Urothelium cell line (cell line): ENCODE data around the gene DCT.
A peak's percentile ranks its signal among the peaks of the same experiment; 100 is the strongest.

Experiments
- DNase-seq: peaks from one replicate; pipeline ENCODE4 v3.0.0; 2011; ENCODE audit warnings: low spot score, mixed read lengths
- FAIRE-seq: peaks from 2 replicates; lab custom pipeline; 2011; peaks lifted over from hg19 to GRCh38; lab: Jason Lieb, UNC

The DCT gene

DNA sequence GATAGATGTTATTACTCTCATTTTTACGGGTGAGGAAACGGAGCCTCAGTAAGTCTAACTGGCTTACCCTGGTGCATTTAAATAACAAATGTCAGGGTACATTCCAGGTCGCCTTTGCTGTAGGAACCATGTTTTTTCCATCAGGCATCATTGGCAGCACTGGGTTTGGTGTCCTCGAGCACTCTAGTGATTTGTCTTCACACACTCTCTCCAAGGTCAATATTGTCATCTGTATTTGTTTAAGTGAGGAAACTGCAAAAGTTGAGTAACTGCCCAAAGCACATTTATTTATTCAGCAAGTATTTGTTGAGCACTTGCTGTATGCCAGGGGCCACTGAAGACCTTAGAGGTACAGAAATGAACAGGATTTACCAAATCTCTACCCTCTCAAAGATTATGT lies 78.6 kb downstream of the DCT start:
- FAIRE-seq (no peak), DNase-seq (no peak)

DNA sequence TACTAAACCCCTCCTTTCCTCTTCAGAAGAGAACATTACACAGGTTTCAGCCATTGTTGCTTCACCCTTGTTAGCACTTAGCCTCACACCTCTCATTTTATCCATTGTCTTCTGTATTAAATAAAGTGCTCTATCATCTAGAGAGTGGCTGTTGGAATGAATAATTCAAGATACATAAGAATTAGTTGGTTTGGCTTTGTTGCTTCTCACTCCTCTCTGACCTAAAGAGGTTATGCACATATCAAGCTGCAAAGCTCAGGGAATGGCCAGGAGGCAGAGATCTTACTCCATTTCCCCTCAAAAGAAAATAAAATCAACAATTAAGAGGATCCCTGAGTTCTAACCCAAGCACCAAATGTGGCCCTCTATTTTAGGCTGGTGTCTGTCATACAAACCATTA lies 79.7 kb downstream of the DCT start:
- DNase-seq, result no peak
- FAIRE-seq, result no peak

DNA sequence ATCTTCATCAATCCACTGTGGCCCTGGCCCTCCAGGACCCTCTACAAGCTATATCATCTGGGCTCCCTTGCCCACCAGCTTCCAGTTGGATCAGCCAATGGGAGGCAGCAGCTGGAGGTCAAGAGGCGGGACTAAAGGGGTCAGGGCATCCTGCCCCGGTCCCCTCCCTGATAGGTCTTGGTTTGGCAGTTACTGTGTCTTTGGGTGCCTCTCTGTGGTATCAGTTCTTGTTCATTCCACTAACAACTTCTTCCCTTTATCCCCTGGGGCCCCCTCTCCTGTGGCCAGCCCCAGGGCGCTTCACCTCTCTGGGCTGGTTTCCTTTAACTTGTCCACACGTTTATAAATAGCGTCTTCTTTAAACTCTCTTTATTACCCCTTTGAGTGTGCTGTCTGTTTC lies 83.6 kb downstream of the DCT start:
- DNase-seq (no peak), FAIRE-seq (no peak)

DNA sequence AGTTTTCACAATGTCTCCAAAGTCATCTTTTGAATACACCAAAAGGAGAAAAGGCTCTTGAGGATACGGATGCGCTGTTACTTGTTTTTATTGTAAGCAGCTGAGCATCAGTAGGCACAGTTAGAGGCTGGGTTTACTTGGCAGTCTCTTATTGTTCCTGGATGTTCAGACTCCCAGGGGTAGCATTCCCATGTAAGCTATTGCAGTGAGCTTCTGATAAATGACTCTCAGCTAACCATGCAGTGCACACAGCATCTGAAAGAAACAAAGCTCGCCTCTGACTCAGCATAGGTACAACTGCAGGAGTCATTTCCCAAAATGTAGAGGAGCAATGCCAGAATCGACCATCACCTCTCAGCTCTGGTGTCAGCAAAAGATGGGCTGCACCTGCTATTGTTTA lies 84.8 kb downstream of the DCT start:
- peak; percentile 23 for FAIRE-seq
- DNase-seq, result no peak

DNA sequence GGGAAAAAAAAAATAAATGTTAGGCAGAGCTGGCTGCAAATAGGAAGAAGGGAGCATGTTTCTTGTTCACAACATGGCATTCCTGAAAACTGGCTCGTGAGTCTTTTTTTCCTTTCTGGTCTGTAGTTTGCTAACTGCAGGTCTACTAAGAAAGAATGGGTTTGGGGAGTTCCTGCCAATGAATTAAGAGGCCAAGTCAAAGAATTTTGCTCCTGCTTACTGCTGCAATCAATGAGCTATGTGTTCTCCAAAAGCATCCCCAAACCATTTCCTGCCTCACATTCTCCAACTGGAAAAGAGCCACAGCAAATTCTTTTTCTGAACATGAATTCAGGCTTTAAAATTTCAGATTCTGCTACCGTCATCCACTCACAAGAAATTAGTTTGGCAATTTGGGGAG lies 88.6 kb downstream of the DCT start:
- no peak for FAIRE-seq
- DNase-seq, result no peak

DNA sequence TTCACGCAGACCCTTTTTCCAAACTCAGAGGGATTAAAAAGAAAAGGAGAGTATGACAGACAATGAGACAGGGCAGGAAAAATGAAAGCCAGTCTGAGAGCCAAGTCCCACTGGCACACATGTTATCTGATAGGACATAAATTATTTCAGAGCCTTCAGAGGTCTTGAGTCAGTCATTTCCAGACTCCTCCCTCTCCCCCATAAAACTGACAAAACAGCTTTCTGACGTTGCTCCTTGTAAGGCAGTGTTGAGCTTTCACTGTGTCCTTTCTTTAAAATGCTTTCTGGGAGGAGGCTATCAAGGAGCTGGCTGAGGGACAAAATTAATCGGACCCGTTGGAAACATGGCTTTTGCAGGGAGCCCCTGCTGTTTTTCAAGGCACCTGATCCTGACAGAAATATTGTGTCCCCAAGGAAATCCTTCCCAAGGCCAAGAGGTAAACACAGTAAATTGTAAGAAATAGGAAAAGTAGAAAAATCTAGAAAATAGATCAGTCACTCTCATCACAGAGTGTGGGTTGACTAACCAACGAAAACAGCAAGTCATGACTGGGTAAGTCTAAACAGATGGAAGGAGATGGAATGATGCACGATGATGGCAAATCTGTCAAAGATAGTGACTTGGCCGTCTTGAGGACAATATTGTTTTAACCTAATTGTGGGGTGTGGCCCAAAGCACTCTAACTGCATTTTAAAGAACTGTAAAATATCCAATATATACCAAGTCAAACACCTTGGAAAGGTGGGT lies 89.7 kb downstream of the DCT start:
- FAIRE-seq (no peak), DNase-seq (no peak)

DNA sequence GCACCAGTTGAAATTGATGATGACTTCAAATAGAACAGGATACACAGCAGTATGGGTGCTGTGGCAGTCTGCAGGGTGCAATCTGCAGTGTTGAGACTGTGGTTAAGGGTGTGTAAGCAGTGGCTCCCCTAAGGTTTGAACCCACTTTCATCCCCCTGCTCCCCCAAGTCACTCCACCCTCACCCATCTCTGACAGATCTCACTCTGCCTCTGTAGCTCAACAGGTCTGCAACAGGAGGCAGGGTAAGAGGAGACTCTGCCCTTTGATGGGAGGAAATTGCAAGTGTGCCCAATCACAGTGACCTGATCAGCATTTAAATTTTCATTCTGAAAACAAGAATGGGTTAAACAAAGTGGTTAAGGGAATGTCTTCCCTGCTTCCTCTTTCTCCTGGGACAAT lies 92.4 kb downstream of the DCT start:
- no peak for DNase-seq
- FAIRE-seq, result no peak
